ENCODE results near the gene LRRC61.
"Not testable (repeated sequence)": the region's sequence is repeated elsewhere in the genome, so short reads cannot be mapped to it uniquely, and the experiment has no call there.

LRRC61 gene

DNA sequence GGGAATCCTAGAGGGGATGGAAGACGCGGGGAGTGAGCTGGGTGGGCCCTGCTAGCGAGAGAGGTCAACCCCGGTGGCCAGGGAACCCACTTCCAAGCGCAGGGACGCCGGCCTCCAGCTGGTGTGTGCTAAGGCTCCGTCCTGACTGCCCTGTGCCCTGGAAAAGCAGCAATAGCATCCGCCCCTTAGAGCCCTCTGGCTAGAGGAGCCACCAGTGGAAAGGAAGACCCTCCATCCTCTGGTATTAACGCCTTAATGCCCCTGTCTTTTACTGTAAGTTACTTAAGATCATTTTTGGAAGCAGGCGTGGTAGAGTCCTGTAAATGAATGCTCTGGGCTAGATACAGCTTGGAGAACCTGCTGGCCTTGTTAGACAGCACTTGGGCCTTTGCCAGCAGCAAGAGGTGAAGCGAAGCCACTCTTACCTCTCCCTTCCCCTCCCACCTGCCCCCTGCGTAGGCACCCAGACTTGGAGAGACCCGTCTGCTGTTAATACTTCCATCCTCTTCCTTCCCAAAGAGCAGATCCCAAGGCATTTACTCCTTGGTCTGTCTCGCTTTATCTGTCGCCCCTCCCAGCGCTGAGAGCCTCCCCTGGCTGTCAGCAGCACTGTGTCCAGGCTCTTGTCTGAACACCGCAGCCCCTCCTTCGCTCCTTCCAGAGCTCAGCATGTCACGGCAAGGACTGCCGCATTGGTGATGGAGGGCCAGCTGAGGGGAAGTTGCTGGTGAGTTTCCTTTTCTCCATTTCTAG lies 50.1 kb downstream of the LRRC61 start:
- DNase-seq: no peak

DNA sequence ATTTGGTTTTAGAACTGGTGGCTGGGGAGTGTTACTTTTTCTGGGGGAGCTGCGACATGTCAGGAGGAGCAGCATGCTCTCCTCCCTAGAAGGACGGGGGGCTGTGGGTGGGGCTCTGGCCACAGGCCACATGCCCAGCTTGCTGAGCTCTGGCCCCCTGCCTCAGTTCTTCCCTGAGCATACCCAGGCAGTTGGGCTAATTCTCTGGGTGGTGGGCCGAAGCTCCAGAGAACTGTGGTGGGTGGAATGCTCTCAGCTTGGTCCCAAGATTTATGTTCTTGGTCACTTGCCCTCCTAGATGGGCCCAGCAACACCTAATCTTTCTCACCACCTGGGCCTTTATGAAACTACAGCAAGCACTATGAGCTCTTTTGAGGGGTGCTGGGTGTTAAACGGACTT lies 50.9 kb downstream of the LRRC61 start:
- DNase-seq: no peak

- DNase-seq: no peak
Observed at GRCh38 chr7:150374472-150374871, 51.3 kb downstream of the LRRC61 start.

DNA sequence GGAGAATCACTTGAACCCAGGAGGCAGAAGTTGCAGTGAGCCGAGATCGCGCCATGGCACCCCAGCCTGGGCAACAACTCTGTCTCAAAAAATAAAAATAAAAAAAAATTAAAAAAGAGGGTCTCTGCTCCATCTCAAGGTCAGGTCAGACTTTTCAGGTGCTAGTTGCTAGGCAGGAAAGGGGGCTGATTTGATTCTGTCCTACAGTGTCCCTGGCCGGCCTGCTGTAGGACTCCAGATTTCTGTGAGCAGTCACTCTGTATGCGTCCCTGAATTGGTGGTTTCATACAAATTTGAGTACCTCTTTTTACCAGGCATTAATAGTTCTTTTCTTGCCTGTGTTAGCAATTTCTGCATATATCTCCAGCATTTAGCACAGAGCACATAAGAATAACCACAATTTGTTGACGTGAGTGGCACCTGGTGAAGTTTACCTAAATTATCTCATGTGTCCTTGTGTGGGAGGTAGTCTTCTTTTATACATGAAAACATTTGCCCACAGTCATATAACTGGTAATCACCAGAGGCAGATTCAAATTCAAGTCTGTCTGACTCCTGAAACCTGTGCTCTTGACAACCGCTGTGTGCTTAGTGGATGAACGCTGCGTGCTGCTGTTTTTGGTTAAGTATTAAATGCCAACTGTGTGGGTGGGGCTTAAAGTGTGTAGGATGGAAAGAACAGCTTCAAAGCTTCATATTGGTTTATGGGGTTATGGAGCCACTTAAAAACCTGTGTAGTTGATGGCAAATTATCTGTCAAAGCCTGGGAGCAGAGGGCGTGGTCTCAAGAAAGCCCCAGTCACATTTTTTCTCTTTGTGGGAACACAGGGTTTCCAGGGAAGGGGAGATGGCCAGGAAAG lies 52.7 kb downstream of the LRRC61 start:
- DNase-seq: peak; percentile 33

- DNase-seq: no peak
Observed at GRCh38 chr7:150376560-150376959, 53.4 kb downstream of the LRRC61 start.

DNA sequence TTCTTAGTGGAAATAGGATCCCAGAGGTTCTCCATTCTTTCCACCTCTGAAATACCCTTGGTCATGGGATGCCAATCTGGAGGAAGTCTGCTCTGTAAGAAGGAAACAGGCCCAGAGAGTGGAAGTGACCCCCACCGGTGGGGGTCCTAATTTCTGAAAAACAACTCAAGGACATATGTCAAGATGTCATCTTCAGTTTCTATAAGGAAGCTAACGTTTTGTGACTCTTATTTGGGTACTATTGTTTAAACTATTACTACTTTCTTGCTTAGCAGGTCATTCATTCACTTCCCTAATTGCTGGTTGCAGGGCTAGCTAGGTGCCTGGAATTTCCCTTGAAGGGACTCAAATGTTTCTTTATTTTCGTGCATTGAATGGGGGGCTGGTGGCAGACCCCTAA lies 54.0 kb downstream of the LRRC61 start:
- DNase-seq: no peak

DNA sequence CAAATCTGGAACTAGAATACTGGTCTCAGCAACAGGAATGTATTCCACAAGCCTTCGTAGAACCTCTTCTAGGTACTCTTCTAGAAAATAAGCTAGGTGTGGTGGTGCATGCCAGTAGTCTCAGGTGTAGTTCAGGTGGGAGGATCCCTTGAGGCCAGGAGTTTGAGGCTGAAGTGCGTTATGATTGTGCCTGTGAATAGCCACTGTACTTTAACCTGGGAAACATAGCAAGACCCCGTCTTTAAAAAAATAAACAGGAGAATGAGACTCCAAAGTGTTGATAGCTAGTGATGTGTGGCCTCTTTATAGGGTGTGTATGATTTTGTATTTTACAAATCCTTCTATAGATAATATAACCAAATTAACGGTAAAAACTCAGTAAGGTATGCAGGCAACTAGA lies 54.5 kb downstream of the LRRC61 start:
- no peak for DNase-seq

DNA sequence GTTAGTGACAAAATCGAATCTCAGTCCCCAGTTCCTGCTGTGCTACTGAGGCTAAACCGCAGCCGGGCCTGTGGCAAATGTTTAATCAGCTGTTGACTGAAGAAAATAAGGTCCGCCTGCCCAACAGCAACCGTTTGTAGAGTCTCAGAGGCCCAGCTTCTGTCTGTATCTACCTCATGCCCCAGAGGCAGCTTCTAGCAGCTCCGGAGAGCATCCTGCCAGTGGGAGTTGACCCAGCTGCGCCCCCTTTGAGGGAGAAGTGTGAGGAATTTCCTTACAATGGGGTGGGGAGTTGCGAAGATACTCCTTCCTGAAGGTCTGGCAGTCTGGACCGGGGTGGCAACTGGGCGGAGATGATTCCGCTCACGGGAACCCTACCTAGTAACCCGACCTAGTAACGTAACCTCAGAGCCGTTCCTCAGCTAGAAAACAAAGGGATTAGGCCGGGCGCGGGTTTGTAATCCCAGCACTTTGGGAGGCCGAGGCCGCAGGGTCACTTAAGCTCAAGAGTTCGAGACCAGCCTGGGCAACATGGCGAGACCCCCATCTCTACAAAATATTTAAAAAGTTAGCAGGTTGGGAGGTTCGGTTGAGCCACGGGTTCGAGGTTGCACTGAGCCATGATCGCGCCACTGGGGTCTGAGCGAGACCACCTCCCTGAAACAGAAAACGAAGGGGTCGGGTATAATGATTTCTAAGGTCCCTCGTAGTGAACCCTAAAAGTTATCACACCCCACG lies 55.1 kb downstream of the LRRC61 start:
- peak; percentile 48 for DNase-seq

GRCh38 chr7:150378853-150379440 lies 55.8 kb downstream of the LRRC61 start, which contains the start of gene ZNF775:
ZNF775 (plus strand) TSS chr7:150379330; CDS start chr7:150388471, 9,141 bp downstream.
- DNase-seq: peak; percentile 97

DNA sequence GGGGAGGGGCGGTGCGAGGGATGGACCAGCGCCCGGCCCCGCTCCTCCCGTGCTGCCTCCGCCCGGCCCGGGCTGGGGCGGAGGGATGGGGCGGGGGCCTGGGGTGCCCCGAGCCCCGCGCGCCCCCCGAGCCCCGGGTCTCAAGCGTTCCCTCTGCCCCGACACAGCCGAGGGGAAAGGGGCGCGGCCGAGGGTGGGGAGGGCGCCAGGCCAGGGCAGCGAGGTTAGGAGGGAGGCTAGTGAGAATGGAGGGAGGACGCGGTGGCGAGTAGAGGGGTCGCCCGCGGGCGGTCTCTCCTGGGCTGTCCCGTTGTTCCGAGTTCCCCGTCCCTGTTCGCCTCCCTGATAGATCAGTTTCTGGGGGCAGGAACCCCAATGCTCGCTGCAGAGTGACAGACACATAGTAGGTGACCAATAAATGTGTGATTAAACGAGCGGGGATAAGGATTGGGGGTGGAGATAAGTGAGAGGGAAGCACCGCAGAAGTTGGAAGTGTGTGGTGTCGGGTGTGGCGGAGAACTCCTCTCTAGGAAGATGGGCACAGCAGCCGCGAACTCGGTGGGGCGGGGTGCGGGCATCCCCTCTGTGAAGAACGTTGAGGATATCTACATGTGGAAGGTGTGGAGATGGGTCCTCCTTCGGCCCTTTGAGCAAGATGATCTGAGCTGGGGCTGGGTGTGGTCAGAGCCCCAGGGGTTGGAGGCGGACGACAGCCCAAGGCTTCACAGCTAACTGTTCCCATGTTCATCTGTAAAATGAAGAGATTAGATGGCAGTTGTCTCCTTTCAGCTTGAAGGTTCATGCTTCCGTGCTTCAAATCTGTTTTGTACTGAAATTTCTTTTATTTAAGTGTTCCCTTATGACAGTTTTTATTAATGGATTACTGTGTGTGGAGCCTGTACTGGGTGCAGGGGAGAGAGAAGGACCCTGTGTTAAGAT lies 56.6 kb downstream of the LRRC61 start:
- peak; percentile 29 for DNase-seq

GRCh38 chr7:150380463-150380862 lies 57.3 kb downstream of the LRRC61 start:
- no peak for DNase-seq

GRCh38 chr7:150381096-150381495 lies 57.9 kb downstream of the LRRC61 start:
- DNase-seq: no peak

DNA sequence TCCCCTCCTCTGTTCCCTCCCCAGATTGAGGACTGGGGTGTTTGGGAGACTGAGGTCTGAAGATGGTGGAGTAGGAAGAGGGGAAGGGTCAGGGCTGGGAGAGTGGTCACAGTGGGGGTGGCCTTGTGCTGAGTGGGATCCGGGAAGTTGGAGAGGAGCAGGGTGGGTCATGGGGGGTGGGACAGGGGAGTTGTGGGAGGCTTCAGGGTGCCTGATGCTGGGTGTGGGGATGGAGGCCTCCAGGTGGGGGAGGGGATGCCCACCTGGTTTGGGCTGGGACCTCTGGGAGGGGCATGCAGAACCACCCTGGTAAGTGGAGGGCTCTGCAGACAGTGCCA lies 58.6 kb downstream of the LRRC61 start:
- no peak for DNase-seq

DNA sequence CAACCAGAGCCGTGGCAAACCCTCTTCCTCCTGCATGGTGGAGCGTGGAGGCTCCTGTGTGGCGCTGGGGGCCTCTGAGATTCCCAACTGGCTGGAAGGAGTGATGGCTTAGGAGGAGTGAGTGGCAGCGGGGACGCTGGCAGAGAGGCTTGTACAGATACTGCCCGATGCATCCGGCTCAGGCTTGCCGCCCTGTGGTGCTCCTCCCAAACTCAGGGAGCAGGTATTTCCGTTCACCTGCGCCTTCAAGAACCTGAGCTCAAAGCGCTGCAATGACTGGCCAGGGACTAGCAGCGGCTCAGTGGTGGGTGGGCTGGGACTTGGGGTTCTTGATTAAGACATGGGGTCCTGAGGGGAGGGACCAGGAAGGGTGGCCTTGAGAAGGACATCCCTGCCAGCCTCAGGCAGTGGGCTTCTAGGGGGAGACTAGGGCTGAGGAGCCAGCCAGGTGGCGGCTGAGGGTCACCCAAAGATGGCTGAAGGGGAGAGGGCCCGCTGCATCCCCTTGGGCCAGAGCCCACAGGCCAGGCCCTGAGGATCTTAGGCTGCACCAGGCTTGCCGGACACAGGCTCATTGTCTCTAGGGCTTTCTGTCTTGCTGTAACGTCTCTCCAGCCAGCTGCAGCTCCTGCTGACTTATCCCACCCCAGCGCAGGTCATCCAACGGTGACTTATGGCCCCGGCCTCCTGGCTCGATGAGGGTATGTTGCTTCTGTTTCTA lies 59.1 kb downstream of the LRRC61 start:
- no peak for DNase-seq

GRCh38 chr7:150382844-150383225 lies 59.7 kb downstream of the LRRC61 start:
- no peak for DNase-seq

DNA sequence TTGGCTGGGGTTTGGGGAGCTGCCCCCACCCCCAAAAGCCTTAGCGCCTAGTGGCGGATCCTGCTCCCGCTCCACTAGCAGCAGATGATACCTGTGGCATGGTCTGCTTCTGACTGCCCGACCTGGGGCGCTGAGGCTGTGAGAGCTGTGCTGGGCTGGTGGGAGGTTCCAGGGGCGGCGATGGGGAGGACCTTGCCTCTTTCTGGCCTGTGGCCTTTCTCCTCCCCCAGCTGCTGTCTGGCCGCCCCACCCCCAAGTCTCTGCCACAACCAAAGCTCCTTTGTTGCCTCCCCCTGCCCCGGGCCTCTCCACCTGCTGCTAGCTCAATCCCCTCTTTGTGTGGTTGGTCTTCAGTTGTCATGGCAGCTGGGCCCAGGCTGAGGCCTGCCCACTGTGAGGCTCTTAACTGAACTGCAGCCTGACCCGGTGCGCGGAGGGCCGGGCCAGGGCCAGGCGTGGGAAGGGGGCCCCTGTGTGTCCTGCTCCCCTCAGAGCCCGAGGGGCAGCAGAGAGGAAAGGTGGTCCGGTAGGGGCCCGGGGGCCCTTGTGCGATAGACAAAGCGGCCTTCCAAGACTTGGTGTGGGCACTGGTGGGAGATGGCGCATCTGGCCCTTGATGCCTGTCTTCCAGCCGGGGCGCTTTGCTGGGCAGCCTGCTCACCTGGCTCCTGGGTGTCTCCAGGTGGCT lies 60.7 kb downstream of the LRRC61 start:
- no peak for DNase-seq

- no peak for DNase-seq
Observed at GRCh38 chr7:150384406-150385301, 61.5 kb downstream of the LRRC61 start.

GRCh38 chr7:150385302-150385723 lies 62.2 kb downstream of the LRRC61 start:
- no peak for DNase-seq

- DNase-seq: not testable (repeated sequence)
Observed at GRCh38 chr7:150385884-150386283, 62.7 kb downstream of the LRRC61 start.

All from activated CD4-positive, alpha-beta T cell treated with anti-CD3 and anti-CD28 coated beads, Interleukin-2, Interleukin-6, amounts not matched to agents 100 ng/mL and 50 ng/mL, durations not matched to agents 16 hours and 8 hours (primary cell).